NCI-H1417 treated with DMSO at 0.1 percent for 48 hours (cell line): ENCODE measurements around the gene RTL9.

Source experiments
- DNase-seq: peaks from one replicate; lab custom pipeline; 2025; lab: John Stamatoyannopoulos, UW

Gene RTL9

GRCh38 chrX:110341189-110342035 is 17.2 kb upstream of the RTL9 start:
- DNase-seq = no peak

- DNase-seq = no peak
Measured at GRCh38 chrX:110346681-110347080, 12.0 kb upstream of the RTL9 start.

- no peak for DNase-seq
Measured at GRCh38 chrX:110359273-110359672, 625 bp downstream of the RTL9 start.

GRCh38 chrX:110363244-110363643 is 4.6 kb downstream of the RTL9 start:
- no peak for DNase-seq

- no peak for DNase-seq
Measured at GRCh38 chrX:110373310-110373709, 14.7 kb downstream of the RTL9 start.

- no peak for DNase-seq
Measured at GRCh38 chrX:110374559-110374958, 15.9 kb downstream of the RTL9 start.

GRCh38 chrX:110381216-110381615 is 22.6 kb downstream of the RTL9 start:
- no peak for DNase-seq

GRCh38 chrX:110383414-110383813 is 24.8 kb downstream of the RTL9 start:
- DNase-seq = no peak

- no peak for DNase-seq
Measured at GRCh38 chrX:110384490-110384889, 25.8 kb downstream of the RTL9 start.

- no peak for DNase-seq
Measured at GRCh38 chrX:110389570-110389969, 30.9 kb downstream of the RTL9 start.

- DNase-seq = no peak
Measured at GRCh38 chrX:110391086-110391485, 32.4 kb downstream of the RTL9 start.

- no peak for DNase-seq
Measured at GRCh38 chrX:110394651-110395050, 36.0 kb downstream of the RTL9 start.

- DNase-seq = no peak
Measured at GRCh38 chrX:110395877-110396276, 37.2 kb downstream of the RTL9 start.

- no peak for DNase-seq
Measured at GRCh38 chrX:110396735-110397134, 38.1 kb downstream of the RTL9 start.

GRCh38 chrX:110397339-110397738 is 38.7 kb downstream of the RTL9 start:
- DNase-seq = no peak

GRCh38 chrX:110397904-110398303 is 39.3 kb downstream of the RTL9 start:
- DNase-seq = no peak

- DNase-seq = no peak
Measured at GRCh38 chrX:110399497-110399896, 40.8 kb downstream of the RTL9 start.

- DNase-seq = no peak
Measured at GRCh38 chrX:110399966-110400365, 41.3 kb downstream of the RTL9 start.

GRCh38 chrX:110401135-110401534 is 42.5 kb downstream of the RTL9 start:
- no peak for DNase-seq

GRCh38 chrX:110402091-110402849 is 43.6 kb downstream of the RTL9 start:
- DNase-seq = no peak

GRCh38 chrX:110402850-110403221 is 44.2 kb downstream of the RTL9 start:
- no peak for DNase-seq

GRCh38 chrX:110403441-110404238 is 45.0 kb downstream of the RTL9 start:
- no peak for DNase-seq

GRCh38 chrX:110404376-110404775 is 45.7 kb downstream of the RTL9 start:
- no peak for DNase-seq
